Superior temporal gyrus (tissue), 1 donor: ENCODE results near the gene HOXA1.

Source experiments
- DNase-seq: peaks from one replicate; pipeline ENCODE4 v3.0.0-alpha.2; 2016; ENCODE audit errors: extremely low spot score

Gene HOXA1

DNA sequence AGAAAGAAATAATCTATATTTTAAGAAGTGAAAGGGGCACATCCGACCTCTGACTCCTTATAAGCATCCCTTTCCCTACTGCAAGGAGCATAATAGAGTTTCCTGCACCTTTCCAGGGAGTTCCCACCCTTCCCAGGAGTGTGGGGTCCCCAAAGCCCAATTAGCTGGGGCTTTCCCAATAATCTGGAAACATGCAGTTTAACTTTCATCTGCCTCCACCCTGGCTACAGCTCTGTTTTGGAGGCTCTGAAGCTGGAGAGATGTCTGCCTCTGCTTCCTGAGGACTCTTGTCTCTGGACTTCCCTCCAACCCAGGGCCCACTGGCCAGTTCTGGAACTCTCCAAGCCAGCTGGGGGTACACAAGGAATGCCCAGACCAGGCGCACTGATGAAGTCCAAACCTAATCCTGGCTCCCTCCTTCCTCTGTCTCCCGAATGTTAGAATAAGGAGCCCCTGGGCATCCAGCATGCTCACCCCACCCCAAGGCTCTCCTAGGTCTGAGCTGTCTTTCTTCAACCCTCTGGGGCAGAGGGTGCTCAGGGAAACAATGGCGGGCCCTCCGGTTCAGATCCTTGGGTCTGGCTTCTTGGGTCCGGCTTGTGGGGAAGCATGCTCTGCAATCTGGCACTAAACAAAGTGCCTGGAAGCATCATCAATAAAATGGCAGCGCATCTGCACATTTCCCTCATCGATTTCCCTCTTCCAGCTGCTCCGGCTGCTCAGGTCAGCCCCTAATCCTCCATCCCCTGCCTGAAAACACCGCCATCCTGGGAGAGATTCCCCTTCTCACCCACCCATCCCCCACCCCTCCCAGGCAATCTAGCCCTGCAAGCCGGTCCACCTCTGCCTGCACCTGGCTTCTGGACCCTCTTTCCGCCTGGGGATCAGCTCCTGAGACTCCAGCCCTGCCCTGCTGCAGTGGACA is 21.4 kb upstream of the HOXA1 start:
- DNase-seq = no peak

DNA sequence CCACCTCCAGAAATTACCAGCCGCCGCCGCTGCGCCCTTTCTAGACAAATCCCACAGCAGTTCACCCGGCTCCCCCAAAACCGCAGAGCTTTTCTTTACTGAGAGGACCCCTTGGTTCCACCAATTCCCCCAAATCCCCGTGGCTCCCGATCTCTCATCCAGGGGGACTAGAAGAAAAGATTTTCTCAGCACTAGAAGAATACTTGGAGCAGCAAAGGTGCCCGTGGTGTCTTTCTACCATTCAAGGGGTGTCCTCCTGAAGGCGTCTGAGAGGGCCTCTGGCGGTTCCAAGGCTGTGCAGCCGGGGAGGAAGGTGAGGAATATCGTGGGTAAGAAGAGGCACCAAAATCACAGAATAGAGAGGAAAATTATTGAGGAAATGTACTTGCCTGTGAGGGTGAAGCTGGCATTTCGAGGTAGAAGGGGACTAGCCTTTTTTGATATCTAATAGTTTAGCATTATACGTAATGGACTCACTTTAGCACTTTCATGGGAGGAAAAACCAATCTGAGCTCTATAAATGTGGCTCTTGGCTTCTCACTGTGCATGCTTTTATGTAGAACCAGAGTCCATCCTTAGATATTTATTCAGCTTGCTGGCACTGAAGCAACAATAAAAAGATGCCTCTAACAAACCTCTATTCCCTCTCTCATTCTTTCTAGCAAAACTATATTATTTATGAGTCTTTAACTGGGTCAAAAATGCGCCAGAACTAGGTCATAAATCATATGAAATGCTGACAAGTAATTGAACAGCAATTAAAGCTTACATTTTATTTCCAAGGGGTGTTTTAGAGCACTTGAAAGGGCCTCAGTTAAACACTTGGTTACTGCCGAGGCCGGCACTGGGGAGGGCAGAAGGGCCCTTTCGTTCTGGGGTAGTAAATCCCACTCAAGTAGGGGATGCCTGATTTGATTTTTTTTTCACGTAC is 20.5 kb upstream of the HOXA1 start:
- no peak for DNase-seq

DNA sequence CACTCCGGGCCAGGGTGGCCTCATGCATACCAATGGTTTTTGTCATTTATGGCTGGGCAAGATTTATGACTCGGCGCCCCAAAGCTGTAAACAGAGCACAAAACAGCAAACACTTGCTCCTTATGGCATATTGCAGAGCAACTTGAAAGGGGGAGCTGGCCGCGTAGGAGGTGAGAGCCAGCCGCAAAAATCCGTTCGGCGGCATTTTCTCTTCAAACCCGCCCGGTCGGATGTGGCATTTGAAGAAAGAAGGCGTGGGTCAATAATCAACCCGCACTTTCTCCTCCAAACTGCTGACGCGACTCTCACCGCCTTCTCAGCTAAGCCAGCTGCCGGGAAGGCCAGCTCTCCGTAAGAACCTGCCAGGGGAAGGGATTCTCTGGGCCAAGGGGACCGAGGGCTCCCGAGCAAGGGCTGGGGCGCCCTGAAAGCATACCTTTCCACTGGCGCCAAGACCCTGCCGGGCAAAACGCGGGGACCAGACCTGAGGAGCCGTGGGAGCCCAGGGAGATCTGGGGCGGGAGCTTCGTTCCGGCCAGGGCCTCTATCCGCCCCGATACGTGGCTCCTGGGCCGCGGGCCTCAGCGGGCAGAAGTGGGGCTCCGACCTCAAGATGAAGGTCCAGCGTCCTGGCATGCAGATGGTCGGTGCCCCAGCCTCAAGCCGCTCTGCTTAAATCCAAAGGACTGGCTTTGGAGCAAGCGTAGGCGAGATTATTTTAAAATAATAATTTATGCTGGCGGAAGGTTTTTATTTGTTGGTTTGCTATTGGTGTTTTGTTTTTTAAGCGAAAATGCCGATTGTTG is 19.6 kb upstream of the HOXA1 start:
- DNase-seq = no peak

DNA sequence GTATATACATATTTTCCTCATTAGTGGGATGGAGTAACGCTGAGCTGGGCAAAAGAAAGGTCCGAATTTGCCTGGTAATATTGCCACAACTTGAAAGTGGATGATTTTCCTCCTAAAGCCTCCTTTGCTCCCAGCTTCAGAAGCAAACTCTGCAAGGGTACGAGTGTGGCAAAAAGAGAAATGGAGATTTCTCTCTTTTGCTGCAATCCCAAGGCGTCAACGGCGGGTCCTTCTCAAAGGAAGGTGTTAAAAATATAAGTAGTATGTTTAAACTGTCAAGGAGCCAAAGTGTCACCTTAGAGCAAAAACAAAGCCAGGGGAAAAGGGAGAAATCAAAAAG is 19.1 kb upstream of the HOXA1 start:
- no peak for DNase-seq

DNA sequence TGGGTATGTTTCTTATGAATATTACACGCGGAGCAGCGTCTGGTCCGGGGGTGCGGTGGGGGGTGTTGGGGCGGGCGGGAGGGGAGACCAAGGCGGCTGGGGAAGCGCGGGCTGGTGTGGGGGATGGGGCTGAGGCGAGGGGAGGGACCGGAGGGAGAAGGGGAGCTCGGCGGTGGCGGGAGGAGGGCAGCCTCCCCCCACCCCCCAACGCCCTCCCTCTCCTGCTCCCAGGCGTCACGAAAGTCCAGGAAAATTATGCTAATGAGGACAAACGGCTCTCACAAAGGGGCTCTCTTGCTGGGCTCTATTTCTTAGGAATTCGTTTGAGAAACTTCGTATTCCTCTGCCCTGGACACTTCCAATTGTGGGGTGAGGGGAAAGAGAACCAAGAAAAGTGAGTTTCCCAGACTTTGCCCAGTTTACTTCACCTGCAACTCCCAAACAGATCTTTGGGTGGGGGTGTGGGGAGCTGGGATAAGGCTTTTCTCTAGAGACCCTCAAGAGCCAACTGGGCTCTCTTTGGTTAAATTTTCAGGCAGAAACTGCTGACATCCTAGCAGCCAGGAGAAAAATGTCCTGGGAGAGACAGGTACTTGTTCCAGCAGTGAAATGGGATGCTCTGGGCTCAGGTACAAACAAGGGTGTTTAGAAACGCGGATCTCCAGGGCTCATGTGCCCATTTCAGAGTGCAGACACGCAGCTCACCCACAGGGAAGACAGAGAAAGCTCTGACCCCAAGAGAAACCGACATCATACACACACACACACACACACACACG is 18.4 kb upstream of the HOXA1 start:
- no peak for DNase-seq

DNA sequence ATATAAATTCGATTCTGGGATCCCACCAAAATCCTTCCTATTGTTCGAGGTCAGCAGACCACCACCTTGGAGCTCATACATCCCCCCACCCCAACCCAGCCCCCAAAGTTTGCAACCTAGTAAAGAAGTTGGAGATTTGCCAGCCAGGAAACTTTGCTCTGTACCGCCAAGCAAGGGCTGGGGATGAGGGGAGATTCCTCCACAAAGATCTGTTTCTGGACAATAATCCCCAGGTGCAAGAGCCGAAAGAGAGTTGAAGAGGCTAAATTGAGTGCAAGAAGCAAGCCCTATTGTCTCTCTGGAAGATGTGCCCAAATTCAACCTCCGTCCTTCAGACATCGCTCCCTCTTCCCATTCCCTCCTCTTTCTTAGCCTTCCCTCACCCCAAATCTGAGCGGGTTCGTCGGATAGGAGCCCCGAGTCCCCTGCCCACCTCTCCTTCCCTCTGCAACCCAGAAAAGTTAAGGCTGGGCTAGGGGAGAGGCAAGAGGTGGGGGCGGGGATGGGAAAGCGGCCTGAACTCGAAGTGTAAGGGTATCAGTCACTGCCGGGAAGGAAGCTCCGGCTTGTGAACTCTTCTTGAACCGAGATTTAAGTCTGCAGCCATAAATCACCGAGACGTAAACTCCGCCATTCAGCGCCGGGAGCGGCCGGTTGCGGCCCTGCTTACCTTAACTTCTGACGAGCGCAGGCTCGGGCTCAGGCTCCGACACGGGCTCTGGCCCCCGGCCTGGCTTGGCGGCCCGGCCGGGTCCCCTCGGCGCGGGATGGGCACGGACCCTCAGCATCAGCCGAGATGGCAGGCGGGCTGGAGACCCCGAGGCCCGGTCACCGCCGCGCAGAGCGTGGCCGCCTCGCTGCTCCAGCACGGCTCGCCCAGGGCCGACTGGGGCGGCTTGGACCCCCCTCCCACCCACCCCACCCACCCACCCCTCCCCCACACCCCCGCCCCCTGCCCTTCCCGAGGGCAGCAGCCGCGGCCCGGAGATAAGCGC is 17.5 kb upstream of the HOXA1 start:
- DNase-seq = no peak

DNA sequence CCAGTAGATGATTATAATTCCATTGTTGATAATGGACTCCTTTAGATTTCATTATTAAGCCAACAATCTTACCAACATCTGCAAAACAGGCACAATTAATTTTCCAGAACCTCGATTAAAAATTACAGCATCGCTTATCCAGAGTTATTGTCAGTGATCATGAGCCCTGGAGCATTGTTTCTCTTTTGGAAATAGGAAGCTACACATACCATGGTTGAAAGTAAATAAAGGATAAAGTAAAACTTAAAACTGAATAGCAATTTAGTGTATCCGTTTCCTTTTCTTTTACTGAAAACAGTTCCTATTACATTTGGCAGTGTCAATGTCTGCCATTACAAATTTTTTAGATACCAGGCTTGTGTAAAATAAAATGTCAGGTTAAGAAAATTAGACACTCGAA is 16.6 kb upstream of the HOXA1 start:
- DNase-seq = no peak

DNA sequence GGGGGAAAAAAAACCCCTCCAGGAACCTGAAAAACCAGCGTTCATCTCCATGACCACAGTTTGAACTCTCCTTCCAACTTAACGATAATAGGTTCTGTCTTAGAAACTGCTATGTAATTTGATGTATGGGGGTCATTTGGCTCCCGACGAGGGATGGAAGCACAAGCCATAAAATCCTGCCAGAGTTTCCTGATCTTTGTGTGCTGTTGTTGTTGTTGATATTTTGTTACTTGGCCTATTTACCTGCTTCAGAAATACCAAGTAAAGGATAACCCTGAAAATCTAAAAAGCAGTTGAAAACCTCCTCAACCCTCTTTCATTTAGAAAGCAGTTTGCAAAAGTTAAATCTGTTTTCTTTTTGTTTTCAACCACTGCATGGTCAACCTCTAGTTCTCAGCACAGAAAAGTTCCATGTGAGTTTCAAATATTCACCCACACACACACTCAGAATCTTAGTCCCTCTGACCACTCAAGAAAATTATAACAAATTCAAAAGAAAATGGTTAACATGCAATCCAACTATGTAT is 16.0 kb upstream of the HOXA1 start:
- no peak for DNase-seq

DNA sequence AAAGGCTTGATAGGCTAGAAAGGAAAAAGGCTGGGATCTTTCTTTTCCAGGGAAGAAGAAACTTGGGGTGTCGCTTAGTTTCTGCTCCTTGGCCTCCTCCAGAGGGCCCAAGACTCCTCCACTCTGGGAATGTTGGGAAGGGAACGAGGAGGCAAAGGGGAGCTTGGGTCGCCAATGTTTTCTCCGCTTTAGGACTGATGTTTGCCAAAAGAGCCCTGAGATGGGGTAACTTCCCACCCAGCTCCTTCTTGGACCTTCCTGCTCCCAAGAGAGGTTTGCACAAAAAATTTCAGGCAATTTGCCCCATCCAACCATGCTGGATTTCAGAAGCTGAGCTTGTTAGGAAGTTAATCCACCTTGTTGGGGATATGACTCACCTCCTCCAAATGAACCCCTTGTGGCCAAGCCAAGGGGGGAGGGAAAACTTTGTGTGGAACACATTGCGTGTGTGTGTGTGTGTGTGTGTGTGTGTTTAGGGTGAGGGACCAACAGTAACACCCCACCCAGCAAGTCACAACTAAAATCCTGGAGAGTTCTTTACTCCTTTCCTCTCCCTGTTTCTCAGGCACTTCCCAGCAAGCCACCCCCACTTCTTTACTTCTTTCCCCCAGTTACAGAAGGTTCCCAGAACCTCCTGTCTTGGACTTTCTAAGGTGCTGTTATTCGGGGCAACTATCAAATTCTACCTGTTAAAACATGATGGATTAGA is 15.4 kb upstream of the HOXA1 start:
- no peak for DNase-seq

DNA sequence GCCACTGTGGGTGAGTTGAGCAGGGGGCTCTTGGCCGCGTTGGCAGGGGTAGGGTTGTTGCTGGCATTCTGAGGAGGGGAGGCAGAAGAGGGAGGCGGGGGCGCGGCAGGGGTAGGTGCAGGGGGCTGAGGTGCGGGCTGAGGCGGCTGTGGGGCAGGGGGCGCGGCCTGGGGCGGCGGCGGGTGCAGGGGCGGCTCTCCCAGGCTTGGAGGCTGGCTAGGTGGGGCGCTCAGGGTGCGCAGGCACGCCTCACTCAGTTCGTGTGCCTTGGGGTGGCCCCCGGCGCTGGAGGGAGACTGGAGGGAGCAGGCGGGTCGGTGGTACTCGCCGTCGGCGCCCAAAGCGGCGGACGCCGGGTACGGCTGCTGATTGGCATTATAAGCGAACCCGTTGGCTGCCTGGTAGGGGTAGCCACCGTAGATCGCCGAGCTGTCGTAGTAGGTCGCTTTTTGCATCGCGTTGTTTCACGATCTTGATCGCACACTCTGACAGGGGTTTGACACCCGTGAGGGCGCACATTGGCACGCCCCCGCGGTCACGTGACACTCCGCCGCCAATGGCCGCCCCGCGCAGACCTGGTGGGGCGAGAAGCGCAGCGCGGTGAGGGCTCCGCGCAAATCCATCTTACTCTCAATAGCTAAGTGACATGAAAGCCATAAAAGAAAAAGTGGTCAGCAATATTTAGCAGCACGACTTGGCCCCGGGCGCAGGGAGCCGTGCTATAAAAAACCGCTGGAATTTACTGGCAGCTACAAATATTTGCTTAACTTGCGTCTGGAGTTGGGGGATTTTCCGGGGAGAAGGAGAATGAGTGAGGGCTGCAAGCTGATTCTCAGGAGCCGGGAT is 14.6 kb upstream of the HOXA1 start:
- no peak for DNase-seq

DNA sequence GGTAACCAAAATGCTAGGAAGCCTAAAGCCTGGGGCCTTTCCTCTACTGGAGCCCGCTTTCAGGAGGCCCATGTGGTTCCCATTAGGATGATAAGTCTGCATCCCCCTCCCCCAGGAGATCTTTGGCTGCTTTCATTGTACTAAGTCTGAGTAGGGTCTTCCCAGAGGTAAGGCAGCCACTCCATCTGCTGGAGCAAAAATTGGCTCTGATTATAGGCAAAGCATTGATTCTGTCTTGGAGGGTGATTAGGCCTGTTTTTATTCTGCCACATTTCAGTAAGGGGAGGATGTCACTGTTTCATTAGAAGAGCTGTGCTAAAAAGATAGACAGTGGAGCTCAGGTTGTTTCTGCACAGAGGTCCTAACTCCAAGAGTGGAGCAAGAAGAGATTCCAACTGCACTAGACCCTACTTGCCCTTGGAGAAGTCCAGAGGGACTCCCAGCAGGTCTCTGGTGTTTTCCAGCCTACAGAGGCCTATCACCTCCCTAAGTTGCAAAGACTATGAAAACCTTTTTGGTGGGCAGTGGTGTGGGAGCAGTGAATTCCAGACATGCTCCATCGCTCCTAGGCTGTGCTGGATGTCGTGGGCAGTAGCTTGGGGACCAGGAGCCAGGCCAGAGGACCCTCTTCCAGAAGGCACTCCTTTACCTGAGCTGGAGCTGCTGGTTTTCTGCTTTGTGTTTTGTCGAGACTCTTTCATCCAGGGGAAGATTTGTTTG is 13.8 kb upstream of the HOXA1 start:
- no peak for DNase-seq

DNA sequence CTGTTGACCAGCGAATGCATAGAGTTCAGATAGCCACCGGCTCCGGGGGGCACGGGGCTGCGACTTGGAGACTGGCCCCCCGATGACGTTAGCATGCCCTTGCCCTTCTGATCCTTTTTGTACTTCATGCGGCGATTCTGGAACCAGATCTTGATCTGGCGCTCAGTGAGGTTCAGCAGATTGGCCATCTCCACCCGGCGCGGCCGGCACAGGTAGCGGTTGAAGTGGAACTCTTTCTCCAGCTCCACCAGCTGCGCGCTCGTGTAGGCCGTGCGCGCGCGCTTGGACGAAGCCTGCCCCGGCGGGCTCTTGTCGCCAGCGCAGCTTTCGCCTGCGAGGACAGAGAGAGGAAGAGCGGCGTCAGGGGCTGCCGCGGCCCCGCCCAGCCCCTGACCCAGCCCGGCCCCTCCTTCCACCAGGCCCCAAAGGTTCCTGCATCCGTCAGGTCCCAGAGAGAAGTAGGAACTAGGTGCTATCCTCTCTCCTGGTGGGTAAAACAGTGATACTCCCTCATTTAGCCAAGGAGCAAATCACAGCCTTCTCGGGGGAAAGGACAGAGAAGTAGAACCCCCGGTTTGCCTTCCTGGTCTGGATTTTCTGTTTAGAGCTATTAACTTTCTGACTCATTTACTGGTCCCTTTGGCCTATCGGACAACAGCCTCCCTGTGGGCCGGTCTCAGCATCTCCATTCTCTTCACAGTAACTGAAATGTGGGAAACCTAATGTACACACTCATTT is 12.8 kb upstream of the HOXA1 start:
- DNase-seq = no peak

DNA sequence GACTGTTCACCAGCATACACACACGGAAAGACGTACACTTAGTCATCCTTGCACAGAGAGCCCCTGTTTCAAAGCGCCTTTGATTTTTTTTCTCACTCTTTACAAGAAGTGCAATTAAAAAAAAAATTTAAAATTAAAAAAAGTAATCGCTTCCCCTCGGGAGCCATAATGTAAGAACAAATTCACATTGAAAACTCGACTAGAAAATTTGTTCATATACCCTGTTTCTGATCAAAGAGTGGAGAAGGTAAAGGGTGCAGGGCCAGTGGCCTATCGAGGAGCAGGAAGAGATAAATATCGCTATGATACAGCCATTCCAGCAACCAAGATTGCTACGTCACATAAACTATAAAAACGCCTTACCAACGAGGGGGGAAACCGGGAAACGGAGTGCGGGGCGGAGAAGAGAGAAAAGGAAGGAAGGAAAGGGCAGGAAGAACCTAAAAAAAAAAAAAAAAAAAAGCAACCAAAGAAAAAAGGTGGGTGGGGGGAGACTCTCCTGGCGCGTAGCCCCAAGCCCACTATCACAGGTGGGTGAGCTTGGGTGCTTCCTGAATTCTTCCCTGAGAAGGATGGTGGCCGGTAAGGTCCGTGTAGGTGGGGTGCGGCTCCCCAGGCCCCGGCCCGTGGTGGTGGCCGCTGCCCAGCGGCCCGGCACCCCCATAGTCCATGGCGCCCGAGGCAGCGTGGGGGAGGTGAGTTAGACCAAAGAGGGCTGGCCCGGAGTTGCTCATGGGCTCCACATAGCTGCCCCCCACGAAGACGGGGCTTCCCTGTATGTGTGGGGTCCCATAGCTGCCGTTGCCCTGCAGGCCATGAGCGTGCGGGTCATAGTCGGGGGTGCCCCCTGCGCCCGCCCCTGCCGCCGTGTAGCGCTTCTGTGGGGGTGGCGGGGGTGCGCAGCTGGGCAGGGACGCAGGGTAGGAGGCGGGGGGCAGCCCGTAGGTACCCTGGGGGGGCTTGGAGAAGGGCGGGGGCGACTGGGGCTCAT is 11.9 kb upstream of the HOXA1 start:
- DNase-seq = no peak

DNA sequence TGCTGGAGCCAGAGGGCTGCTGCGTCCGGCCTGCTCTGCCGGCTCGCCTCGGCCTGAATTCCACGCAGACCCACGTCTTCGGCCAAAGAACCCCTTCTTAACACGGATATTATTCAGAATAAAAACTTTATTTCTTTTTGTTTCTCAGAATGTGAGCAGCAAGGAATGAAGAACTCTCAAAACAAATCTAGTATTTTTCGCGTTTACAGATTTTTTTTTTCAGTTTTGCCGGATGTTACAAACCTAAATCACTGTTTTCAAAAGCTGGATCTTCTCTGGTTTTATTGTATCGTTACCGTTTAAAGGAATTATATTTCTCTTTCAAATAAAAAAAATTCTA is 11.1 kb upstream of the HOXA1 start:
- no peak for DNase-seq

DNA sequence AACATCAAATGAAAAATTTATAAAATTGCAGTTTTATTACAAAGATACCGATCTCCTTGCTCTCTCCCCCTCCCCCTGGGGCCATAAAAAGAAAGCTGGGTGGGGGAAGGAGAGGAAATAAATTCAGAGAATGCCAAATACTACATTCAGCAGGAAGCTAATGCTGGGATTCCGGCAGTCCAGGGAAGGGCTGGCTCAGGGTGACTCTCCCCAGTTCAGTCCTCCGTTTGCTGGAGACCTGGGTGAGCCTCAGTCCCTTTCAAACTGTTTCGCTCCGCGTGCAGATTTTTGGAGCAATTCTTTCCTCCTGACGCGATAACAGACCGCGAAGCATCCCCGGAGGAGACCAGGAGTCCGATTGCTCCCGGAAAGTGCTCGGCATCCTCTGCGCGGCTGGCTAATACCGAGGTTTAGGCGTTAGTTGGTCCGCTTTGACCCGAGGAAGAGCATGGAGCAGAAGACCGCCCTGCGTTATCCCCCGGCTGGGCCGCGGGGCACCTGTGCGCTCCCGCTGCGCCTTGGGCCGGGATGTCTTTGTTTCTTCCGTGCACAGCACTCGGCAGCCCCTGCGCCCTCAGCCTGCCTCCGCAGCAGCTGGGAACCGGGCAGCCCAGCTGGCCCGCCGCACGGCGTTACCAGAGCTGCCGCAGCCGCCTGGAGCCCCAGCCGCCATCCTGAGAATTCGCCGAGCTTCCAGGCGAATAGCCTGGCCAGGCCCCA is 10.5 kb upstream of the HOXA1 start:
- DNase-seq = no peak
